Spinal cord (tissue), 10 donors: ENCODE data around the gene ZBTB8OS. TPM values are rescaled to one million over a fixed set of nuclear protein-coding genes. Genes with fewer than 3 reads are reported as not detected.
"Not testable (repeated sequence)": the region's sequence is repeated elsewhere in the genome, so short reads cannot be mapped to it uniquely, and the experiment has no call there.

Source experiments
- DNase-seq, 6 donors: peaks; one replicate each; pipeline versions ENCODE4 v3.0.0 to v3.0.0-alpha.2; 2013 to 2015; ENCODE audit warnings: low spot score in 6 of 6, low read depth in 4 of 6
- H3K27ac ChIP-seq: one replicate; pipeline ENCODE4 v1.5.1; 2013; ENCODE audit warnings: low read depth, low read length, control low read depth
- H3K27me3 ChIP-seq: one replicate; pipeline ENCODE4 v1.6.1; 2013; ENCODE audit warnings: low read length; ENCODE audit not compliant: control insufficient read depth, insufficient read depth
- H3K36me3 ChIP-seq: one replicate; pipeline ENCODE4 v1.6.1; 2013; ENCODE audit warnings: low read length; ENCODE audit not compliant: control insufficient read depth, insufficient read depth
- H3K4me1 ChIP-seq: one replicate; pipeline ENCODE4 v1.6.1; 2013; ENCODE audit warnings: low read length; ENCODE audit not compliant: control insufficient read depth, insufficient read depth
- H3K4me3 ChIP-seq: one replicate; pipeline ENCODE4 v1.5.1; 2013; ENCODE audit warnings: low read depth, low read length, control low read depth
- H3K9me3 ChIP-seq: one replicate; pipeline ENCODE4 v1.6.1; 2013; ENCODE audit warnings: low read length; ENCODE audit not compliant: control insufficient read depth, insufficient read depth
- WGBS: methylation state at CpG from one replicate; pipeline ENCODE4 v1.1.5; 2013; ENCODE audit warnings: missing lambda C conversion rate; ENCODE audit not compliant: insufficient coverage; 5-methylcytosine and 5-hydroxymethylcytosine counted together
- polyA plus RNA-seq, 2 donors: library from polyadenylated mRNA; unstranded; fragments of 120-200 nt; gene quantifications; one replicate each; pipeline ENCODE4 v1.2.1, GENCODE V29; 2013; ENCODE audit not compliant: insufficient read length in 2 of 2
- total RNA-seq, 2 donors: library from RNA; depleted of rRNA in 1 of 2; stranded (reverse); fragments of 120-200 nt in 1 of 2; fragments of >200 nt in 1 of 2; gene quantifications; one replicate each; pipeline versions ENCODE4 v1.2.3 to v1.2.4, GENCODE V29; 2013 to 2014
- donor health status: healthy.

Gene ZBTB8OS
- total and polyA plus RNA-seq, 4 donors = 26.6 to 51.0 (median 44.2) TPM

DNA sequence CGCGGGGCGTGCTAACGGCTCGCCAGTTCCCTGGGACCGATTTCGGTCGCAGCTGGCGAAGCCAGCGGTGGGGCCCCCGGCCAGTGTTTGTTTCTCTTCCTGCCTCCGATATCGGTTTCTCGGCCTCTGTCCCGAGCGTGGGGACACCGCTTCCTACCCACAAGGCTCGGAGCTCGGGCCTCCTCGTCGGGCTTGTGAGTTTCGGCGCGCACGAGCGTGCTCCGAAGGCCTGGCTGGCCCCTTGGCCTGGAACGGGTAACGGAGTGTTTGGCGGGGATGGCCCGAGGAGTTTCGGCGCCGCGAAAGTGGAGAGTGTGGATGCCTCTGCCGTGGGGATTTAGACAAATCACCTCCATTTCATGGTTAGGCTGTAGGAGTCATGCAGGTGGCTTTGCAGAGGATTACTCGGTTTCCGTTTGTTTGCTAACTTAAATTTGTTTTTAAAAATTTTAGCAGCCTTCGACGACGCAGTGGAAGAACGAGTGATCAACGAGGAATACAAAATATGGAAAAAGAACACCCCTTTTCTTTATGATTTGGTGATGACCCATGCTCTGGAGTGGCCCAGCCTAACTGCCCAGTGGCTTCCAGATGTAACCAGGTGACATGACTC lies 1.2 kb upstream of the ZBTB8OS start:
- Histone ChIP-seq H3K27ac (peak overlapping the region; percentile 97), H3K4me1 (peaks cover 32% of the 10 kb centered on the region), H3K27me3 (no peaks in the 10 kb centered on the region), H3K4me3 (peak overlapping the region; percentile 91), H3K9me3 (no peaks in the 10 kb centered on the region), H3K36me3 (peaks cover 34% of the 10 kb centered on the region)
- under 1% methylated on average over 29 of the region's 43 CpGs for WGBS
- DNase-seq = no peak

DNA sequence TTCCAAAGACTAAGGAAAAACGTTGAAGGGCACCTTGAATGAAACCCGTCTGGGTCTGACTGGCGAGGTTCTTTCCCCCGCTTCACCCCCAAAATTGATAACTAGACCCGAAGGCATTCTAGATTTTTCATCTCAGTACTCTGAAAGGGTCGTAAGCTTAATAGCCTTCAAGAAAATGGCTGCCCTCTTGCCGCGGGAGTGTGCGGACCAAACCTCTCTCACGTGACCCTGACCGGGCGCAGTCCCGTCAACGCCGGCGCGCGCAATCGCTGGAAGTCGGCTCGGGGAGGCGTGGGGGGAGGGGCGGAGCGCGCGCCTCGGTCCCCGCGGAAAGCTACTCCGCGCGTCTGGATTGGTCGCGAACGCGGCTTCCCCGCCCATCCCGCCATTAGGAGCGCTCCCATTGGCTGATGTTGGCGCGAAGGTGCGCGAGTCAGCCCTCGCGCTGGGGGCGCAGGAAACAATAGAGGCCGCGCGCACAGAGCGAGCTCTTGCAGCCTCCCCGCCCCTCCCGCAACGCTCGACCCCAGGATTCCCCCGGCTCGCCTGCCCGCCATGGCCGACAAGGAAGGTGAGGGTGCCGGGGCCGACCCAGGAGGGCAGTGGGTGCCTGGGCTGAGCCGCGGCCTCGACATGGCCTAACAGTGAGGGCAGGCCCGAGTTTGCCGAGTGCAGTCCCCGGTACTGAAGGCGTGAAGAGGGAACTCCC lies 556 bp upstream of the ZBTB8OS start, which contains the start of gene RBBP4:
RBBP4 (plus strand) TSS at position 457 of the 709 bp plus-strand sequence; CDS start at position 556, 99 bp downstream.
- Histone ChIP-seq H3K27me3 (no peaks in the 10 kb centered on the region), H3K36me3 (peaks cover 30% of the 10 kb centered on the region), H3K27ac (peak within 1 kb of the TSS; percentile 100), H3K4me3 (peak within 1 kb of the TSS; percentile 91), H3K9me3 (no peaks in the 10 kb centered on the region), H3K4me1 (peaks cover 32% of the 10 kb centered on the region)
- peak; percentile 90 to 99 (median 96) for DNase-seq
- WGBS = 0% methylated on average over 67 of the region's 67 CpGs

DNA sequence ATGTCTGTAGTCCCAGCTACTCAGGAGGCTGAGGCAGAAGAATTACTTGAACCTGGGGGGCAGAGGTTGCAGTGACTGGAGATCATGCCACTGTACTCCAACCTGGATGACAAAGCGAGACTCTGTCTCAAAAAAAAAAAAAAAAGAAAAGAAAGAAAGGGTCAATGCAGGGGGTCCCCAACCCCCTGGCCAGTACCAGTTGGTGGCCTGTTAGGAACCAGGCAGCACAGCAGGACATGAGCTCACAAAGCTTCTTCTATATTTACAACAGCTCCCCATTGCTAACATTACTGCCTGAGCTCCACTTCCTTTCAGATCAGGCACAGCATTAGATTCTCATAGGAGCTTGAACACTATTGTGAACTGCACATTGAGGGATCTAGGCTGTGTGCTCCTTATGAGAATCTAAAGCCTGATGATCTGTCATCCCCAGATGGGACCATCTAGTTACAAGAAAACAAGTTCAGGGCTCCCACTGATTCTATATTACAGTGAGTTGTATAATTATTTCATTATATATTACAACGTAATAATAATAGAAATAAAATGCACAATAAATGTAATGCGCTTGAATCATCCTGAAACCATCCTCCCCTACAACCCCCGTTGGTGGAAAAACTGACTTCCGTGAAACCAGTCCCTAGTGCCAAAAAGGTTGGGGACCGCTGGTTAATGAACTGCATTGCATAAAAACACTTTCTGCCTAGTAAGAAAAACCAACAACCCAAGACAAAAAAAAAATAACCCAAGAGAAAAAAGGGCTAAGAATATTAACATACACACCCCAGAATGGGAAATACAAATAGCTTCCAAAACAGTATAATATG lies 2.8 kb downstream of the ZBTB8OS start:
- Histone ChIP-seq H3K4me1 (peaks cover 19% of the 10 kb centered on the region), H3K4me3 (no peak overlapping the region), H3K27me3 (no peaks in the 10 kb centered on the region), H3K36me3 (peaks cover 16% of the 10 kb centered on the region), H3K9me3 (no peaks in the 10 kb centered on the region), H3K27ac (no peak overlapping the region)
- DNase-seq = no peak
- no CpG with 5 or more reads among the region's 6 CpGs for WGBS

DNA sequence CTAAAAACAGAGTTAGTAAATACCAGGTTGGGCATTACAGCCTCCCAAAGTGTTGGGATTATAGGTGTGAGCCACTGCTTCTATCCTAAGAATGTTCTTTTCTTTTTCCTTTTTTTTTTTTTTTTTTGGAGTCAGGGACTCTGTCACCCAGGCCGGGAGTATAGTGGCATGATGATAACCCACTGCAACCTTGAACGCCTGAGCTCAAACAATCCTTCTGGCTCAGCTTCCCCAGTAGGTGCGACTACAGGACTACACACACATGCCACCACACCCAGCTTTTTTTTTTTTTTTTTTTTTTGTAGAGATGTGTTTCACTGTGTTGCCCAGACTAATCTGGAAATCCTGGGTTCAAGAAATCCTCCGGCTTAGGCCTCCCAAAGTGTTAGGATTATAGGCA lies 5.9 kb downstream of the ZBTB8OS start:
- H3K36me3 ChIP-seq = peaks cover 11% of the 10 kb centered on the region
- no peak overlapping the region for H3K4me3 ChIP-seq
- peaks cover 6% of the 10 kb centered on the region for H3K4me1 ChIP-seq
- no CpG with 5 or more reads among the region's 4 CpGs for WGBS
- no peaks in the 10 kb centered on the region for H3K9me3 ChIP-seq
- H3K27me3 ChIP-seq = no peaks in the 10 kb centered on the region
- no peak for DNase-seq
- H3K27ac ChIP-seq = no peak overlapping the region

- not testable (repeated sequence) for H3K4me3 ChIP-seq, H3K4me1 ChIP-seq, H3K9me3 ChIP-seq, H3K27ac ChIP-seq, H3K27me3 ChIP-seq
- WGBS = 59% methylated on average over 3 of the region's 8 CpGs
- peaks cover 11% of the 10 kb centered on the region for H3K36me3 ChIP-seq
- DNase-seq = peak in 1 of 6 donors; percentile 12
Observed at GRCh38 chr1:32642292-32642827, 8.0 kb downstream of the ZBTB8OS start.

DNA sequence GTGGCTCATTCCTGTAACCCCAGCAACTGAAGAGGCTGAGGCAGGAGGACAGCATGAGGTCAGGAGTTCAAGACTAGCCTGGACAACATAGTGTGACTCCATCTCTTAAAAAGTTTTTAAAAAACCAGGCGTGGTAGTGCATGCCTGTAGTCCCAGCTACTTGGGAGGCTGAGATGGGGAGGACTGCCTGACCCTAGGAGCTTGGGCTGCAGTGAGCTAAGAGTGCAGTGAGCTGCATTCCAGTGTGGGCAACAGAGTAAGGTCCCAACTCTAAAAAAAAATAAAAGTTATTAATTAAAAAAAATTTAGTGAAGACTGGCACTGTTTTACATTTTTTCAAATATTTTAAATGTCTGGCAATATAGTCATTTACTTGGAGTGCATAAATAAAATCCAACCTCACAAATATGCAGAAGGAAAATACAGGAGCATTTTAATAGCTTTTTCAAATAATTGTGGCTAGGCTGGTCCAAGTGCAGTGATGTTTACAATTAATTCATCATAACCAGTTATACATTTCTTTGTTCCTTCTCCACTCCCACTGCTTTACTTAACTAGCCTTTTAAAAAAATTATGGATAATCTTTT lies 10.8 kb downstream of the ZBTB8OS start:
- Histone ChIP-seq H3K9me3 (no peaks in the 10 kb centered on the region), H3K27ac (no peak overlapping the region), H3K4me3 (no peak overlapping the region), H3K27me3 (no peaks in the 10 kb centered on the region), H3K4me1 (peaks cover 2% of the 10 kb centered on the region), H3K36me3 (peaks cover 3% of the 10 kb centered on the region)
- WGBS = no CpG with 5 or more reads among the region's 1 CpG
- no peak for DNase-seq

- 95% methylated on average over 4 of the region's 16 CpGs for WGBS
- no peak for DNase-seq
- Histone ChIP-seq H3K36me3 (peaks cover 6% of the 10 kb centered on the region), H3K9me3 (no peaks in the 10 kb centered on the region), H3K27me3 (no peaks in the 10 kb centered on the region), H3K27ac (no peak overlapping the region), H3K4me3 (no peak overlapping the region), H3K4me1 (peaks cover 2% of the 10 kb centered on the region)
Observed at GRCh38 chr1:32636914-32637645, 13.3 kb downstream of the ZBTB8OS start.

DNA sequence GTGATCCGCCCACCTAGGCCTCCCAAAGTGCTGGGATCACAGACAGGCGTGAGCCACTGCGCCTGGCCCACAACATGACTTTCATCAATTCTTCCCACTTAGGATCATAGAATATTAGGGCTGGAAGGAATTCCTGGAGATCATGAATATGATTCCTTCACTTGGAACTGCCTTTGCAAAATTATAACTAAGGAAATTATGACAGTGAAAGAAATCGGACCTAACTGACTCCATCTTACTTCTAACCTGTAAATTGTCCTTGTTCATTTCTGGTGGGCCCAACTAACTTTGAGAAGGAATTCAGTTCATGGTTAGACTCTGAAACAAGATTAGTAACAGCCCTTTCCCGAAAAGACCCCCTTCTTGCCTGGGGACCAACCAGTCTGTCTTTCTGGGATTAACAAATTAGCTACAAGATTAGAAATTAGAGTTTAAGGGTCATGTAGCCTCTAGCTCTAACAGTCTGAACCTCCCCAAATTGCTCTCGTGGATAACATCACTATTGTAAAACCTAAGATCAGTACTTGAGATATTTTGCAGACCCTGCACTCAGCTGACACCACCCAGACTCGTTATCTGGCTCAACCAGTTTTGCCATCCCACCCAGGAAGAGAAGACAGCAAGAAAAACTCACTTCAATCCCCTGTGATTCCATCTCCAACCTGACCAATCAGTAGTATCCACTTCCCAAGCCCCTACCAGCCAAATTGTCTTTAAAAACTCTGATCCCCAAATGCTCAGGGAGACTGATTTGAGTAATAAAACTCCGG lies 14.7 kb downstream of the ZBTB8OS start:
- H3K4me1 ChIP-seq = peaks cover 2% of the 10 kb centered on the region
- H3K4me3 ChIP-seq = no peak overlapping the region
- no peak for DNase-seq
- no peak overlapping the region for H3K27ac ChIP-seq
- H3K9me3 ChIP-seq = no peaks in the 10 kb centered on the region
- peaks cover 14% of the 10 kb centered on the region for H3K36me3 ChIP-seq
- H3K27me3 ChIP-seq = no peaks in the 10 kb centered on the region
- WGBS = 78% methylated on average over 3 of the region's 8 CpGs
